SW480 (cell line): ENCODE data around the gene ALOX12B.
"Not testable (repeated sequence)": the region's sequence is repeated elsewhere in the genome, so short reads cannot be mapped to it uniquely, and the experiment has no call there.

Source experiments
- DNase-seq: peaks from one replicate; pipeline ENCODE4 v3.0.0-alpha.2; 2016; ENCODE audit warnings: low spot score

Gene ALOX12B

DNA sequence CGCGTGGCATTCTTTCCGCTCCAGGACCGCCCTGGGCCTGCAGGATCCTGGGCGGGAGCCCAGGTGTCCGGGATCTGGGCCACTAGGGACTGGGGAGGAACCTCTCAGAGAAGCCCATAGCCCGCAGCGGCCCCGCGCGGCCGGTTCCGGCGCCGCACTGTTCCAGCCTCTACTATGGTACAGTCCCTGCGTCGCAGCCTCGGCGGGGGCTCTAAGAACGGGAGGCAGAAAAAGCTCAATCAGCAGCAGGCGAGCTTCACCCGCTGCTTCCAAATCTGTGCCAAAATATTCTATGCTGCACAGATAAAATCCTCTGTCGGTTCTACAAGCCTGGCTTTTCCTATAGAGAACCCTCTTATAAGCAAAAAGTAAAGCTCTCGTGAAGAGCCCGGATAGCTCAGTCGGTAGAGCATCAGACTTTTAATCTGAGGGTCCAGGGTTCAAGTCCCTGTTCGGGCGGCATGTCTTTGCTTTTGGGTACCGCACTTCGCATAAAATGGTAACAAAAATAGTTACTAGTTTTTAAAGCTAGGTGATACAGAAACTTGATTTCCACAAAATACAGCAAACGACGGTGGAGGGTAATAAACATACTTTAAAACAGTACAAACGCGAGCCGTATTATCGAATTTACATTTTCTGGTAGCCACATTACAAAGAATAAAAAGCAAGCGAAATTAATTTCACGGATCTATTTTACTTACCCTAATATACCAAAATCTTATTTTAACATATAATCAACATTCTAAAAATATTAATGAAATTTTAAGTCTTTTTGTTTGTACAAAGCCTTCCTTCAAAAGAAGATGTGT, 31.5 kb upstream of the ALOX12B start:
- DNase-seq = peak; percentile 89

DNA sequence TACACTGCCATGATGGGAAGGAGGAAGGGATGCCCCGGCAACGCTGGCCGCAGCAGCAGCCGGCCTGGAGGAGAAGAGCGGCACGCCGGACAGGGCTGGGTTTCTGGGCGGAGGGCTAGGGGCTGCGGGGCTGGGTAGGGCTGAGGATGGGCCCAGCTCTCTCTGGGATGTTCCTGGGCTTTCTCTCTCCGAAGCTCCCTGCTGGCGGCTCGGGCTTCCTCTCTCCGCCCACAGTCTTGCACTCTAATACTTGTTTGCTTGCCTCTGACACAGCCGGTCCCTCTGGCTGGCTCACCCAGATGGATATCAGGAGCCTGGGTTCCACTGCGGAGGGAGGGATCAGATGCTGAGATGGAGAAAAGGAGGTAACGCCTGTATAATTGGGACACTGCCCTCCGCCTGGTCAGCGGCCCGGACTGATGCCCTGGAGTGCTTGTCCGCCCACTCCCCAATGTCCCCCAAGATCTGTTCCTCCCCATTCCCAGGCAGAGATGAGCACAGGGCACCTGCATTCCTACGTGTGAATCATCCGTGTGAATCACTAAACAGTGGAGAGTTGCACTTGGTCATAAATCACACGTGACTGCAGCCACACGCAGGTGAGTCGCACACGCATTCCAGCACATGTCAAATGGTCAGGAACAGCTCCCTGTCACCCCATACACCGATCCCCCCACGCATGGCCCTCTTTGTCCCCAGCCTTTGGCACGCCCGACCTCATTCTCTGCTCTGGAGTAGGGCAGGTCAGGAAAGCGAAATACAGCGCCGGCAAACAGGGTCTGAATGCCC, 30.7 kb upstream of the ALOX12B start, which contains the start of gene ALOXE3:
Gene ALOXE3, minus strand, starts transcription at position 535 of the 789 bp plus-strand sequence. Its CDS starts 524 bp downstream, at position 11.
- DNase-seq = peak; percentile 97

DNA sequence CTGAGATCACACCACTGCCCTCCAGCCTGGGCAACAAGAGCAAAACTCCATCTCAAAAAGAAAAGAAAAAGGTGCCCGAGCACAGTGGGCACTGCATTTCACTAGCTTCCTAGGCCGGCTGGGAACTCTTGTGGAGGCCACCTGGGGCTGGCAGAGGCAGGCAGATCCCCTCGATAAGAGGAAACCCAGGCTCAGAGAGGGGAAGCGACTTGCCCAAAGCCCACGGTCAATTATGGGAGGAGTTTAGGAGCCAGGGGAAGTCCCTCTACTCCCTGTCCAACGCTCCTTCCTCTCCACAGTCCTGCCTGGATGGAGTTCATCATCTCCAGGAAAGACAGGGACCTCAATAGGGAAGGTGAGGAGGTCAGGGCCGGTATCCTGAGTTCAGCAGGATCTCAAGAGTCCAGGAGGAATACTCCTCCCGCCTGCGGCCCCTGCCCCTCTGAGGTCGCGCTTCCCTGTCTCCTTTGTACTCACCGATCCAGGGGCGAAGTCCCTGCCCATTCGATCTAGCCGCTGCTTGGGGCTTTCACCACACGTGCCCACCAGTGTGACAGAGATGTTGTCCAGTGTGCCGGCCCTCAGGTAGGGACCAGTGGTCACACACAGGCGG, 30.0 kb upstream of the ALOX12B start:
- peak; percentile 30 for DNase-seq

DNA sequence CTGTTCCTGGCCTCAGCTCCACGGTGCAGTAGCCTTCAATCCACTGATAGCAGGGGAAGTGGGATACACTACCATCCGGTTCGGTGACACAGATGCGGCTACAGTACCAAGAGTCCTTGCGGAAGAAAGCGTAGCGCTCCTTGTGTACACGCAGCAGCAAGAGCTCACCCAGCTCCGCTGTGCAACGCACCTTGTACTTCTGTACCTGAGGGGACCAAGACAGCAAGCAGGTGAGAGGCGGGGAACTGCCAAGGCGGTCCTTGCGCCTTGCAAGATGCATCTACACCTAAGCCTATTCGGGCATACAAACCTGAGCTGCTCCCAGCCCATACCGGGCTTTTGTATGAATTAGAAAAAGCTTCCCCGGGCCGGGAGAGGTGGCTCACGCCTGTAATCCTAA, 29.3 kb upstream of the ALOX12B start:
- DNase-seq = no peak

DNA sequence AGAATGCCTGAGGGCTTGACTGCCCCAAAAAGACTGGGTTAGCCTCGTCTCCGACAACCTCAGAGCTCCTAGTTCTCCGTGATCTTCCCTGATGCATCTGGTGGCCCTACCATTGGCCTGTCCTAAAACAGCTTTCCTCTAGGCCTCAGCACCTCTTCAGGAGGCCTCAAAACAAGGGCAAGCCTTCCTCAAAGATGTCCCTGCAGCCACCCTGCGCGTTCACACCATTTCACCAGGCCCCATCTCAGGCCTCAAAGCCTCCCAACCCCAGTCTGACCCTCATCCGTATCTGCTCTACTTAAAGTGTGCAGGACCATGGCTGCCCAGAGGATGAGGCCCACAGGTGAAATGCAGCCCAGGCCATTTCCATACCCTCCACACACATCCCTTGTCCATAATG, 23.4 kb upstream of the ALOX12B start:
- DNase-seq = no peak

DNA sequence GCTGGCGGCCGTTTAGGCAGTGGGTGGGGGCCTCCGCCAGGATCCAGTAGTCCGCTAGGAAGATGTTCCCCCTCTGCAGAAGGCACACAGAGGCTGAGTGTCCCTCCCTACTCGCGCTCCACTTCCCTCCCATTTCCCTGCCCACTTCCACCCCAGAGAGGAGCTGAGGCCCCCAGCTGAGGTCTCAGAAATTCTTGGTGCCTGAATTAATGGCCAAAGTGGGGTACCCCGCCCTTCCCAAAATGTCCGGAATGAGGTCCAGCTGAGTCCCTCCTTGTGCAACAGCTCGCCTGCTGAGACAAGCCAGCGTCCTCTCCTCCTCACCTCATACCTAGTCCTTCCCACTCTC, 22.9 kb upstream of the ALOX12B start:
- DNase-seq = no peak

DNA sequence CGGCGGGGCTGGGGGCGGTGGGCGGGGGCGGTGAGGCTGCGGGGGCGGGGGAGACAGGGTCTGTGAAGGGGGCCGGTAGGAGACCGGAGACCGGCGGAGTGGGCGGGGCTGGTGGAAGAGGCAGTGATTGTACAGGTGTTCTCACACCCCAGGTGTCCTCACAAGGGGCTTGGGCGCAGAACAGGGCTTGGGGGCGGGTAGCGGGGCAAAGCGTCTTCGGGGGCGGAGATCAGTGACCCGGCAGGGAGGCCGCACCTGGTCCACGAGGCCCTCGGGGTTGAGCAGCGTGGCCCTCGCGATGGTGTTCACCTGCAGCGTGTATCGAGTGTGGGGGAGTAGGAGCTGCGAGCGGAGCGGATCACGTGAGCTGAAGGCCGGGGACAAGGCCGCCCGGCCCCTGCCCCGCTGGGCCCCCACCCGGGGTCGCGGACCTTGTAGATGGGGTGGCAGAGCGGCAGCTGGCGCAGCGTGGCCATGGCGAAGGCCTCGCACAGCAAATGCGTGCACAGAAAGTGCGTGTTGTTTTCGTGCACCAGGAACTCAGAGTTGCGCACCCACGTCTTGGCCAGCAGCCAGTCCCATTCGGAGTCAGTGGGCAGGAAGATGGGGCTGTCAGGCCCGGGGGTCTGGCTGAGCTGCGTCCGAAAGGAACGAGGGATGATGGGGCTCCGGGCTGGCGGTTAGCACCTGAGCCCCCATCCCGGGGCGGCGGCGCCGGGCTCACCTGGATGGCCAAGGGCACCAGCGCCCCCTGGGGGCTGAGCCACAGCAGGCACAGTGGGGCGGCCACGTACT, 22.3 kb upstream of the ALOX12B start:
- DNase-seq = peak; percentile 50

DNA sequence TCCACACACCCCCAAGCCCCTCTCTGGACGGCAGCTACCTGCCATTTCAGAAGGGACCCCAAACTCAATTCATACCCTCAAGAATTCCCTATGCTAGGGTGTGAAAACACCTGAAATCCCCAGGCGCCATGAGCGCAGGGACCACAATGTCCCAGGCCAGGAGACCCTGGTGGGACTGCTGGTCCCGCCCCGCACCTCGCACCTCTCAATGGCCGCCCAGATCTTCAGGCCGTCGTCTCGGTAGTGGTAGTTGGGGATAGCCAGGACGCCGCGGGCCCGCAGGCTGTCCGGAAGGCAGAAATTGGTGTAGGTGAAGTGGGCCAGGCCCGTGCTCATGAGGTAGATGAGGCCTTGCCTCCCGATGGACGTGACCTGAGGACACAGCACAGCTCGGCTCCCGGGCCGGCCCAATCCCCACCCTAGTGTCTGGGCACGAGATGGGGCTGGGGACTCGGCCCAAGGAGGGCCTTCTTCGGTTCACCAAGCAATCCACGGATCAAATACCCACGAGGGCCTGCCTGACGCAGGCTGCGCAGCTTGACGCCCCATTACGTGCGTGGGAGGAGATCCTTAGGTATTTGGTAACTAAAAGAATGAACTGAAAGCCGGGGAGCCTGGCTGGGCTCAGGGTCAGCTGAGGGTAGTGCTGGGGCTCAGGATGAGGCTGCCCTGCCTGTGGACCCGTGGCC, 21.6 kb upstream of the ALOX12B start:
- DNase-seq = no peak

DNA sequence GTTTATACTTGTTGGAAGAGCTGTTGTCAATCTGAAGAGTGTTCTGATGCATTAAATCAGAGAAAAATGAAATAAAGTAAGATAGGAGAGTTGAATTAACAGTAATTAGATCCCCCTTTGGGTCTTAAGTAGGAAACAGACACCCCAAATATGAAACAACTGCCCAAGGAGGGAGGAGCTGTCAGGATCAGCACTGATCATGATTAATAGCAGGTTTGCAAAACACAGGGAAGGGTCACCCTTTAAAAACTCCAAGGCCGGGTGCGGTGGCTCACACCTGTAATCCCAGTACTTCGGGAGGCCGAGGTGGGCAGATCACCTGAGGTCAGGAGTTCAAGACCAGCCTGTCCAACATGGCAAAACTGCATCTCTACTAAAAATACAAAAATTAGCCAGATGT, 19.5 kb upstream of the ALOX12B start:
- not testable (repeated sequence) for DNase-seq

DNA sequence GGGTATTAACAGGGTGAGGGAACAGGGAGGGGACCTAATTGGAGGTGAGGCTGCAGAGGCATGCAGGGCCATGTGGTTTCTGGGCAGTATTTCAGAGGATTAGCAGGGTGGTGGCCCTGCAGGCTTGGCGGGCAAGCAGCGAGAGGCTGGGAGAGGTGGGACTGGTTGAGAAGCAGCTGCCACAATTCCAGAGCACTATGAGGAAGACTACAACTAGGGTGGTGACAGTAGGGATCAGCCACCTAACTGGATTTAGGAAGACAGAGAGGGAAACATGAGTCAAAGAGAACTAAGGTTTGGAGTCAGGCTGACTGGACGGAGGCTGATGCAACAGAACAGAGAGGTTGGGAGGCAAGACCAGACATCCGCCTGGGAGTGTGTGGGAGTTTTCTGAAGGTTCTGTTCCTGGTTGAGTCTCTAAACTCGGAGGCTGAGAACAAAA, 18.5 kb upstream of the ALOX12B start:
- DNase-seq = peak; percentile 78

DNA sequence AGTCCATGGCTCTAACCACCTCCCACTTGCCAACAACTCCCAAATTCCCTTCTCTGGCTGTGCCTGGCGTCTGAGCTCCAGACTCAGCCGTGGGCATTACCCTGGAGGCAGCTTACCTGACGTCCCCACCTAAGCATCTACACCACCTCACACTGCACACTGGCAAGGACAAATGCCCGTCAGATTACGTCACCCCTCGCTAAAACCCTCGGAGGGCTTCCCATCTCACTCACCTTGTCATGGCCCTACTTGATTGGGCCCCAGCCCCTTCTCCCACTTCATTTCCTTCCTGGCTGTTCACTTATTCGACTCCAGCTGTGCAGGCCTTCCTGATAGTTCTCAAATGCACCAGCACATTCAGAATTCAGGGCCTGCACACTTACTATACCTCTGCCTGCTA, 17.4 kb upstream of the ALOX12B start:
- DNase-seq = no peak

DNA sequence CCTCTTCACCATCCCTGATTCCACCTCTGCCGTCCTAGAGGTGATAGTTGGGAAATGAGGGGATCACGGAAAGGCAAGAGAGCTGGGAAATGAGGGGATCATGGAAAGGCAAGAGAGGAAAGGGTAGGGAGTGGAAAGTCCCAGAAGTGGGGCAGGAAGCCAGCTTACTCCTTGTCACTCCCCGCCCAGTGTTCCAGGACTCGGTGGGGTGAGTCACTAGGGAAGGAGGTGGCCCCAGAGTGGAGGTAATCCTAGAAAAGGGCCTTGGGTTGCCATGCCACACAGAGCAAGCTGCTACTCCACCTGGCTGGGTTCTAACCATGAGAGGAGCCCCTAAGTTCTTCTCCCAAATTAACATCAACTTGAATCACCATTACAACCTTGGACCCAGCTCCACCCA, 16.0 kb upstream of the ALOX12B start:
- DNase-seq = no peak

DNA sequence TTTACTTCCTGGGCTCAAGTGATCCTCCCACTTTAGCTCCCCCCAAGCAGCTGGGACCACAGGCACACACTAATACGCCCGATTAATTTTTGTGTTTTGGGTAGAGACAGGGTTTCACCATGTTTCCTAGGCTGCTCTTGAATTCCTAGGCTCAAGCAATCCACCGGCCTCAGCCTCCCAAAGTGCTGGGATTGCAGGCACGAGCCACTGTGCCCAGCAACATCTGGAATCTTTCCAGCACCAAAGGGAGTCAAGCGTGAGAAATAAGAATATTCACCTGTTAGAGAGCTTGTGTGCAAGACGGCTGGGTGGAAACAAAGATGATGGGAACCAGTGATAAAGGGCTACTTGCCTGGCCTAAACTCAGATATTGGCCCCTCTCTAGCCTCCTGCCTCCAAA, 14.2 kb upstream of the ALOX12B start:
- DNase-seq = no peak

DNA sequence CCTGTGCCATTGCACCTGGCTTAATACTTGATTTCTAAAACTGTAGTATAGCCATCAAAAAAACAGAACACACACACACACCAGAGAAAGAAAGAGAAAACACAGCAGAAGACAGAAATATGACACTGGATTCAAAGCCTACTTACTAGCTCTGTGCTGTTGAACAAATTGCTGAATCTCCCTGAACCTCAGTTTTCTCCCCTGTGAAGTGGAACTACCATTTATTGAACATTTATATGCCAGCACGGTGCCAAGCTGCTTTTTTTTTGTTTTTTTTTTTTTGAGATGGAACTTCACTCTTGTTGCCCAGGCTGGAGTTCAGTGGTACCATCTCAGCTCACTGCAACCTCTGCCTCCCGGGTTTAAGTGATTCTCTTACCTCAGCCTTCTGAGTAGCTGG, 13.2 kb upstream of the ALOX12B start:
- DNase-seq = no peak

DNA sequence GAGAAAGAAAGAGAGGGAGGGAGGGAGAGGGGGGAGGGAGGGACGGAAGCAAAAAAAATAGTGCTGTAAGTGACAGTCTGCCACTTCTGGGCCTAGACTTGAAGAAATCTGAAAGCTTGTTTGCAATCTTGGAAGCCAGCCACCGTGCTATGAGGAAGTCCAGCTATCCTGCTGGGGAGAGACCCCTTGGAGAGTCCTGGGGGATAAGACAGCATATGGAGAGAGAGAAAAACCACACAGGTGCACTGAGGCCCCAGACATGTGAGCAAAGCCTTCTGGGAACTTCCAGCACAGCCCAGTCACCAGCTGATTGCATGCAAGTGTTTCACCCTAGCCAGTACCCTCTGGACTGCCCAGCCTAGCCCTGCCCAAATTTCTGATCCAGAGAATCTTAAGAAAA, 12.6 kb upstream of the ALOX12B start:
- DNase-seq = no peak

DNA sequence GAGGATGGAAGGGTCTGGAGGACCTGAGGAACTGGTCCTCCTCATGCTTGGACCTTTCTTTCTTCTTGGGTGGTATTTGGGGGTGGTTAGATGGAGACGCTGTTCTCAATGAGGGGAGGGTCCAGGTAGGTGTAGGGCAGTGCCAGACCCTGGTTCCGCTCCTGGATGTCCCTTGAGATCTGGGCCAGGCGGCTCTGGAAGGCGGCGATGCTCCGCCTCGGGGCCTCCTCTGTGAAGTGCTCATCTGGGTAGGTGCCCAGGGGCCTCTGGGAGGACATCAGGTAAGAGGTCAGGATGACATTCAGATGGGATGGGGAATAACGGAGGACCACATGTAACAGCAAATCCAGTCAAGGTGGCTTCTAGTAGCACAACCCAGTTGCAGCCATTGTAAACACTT, 9.0 kb upstream of the ALOX12B start:
- no peak for DNase-seq

DNA sequence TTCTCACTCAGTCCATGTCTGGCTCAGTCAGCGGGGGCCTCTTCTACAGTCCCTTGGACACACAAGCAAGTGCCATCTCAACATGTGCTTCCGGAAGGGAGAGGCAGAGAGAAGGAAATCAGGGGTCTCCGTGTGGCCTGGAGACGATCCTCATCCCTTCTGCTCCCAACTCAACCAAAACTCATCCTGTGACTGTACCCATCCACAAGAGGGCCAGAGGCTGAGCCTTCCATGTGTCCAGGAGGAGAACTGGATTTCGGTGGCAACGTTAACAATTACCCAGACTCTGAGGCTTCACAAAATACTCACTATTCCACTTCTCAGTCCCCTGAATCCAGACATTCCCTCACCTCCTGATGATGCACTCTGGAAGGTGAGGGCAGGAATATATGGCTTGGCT, 7.8 kb upstream of the ALOX12B start:
- no peak for DNase-seq

DNA sequence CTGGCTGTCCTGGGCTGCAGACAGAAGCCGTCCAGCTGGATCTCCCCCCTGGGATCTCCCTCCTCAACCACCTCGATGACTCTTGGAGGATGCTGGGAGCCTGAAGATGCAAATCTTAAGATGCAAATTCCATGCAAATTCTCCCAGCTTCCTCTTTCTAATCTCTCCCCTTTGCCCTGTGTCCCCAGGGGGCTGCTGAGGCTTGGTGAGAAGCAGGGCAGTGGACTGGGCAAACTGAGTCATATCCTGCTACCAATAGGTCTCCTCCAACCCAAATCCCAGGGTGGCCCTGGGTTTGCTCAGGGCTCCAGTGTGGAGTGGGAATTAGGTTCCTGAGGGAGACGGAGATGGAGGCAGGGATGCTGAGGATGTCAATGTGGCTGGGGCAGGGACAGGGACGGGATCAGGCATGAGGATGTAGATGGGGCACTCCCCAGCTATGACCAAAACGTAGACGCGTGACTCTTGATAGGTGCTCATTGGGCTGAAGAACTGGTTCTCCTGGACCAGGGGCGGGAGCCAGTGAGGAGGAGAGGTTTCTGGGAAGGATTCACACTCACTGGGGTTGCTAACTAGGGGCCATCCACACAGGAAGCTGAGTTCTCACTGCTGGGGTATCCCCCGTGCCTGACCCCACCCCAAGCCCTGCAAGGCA, 3.6 kb upstream of the ALOX12B start:
- DNase-seq = no peak

DNA sequence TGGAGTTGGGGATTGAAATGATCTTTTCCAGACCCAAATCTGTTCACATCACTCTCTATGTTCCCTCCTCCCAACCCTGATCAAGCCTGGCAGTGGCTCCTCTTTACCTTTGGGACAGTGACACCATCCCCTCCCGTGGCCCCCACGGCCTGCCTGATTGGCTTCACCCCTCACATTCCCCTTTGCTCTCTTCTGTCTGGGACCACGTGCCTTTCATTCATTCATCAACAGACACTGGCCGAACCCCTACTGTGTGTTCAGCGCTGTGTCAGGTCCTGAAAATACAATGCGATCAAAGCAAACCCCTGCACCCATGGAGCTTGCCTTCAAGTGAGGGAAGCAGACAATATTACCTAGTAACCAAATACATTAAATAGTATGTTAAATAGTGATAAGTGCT, 2.2 kb upstream of the ALOX12B start:
- DNase-seq = no peak

DNA sequence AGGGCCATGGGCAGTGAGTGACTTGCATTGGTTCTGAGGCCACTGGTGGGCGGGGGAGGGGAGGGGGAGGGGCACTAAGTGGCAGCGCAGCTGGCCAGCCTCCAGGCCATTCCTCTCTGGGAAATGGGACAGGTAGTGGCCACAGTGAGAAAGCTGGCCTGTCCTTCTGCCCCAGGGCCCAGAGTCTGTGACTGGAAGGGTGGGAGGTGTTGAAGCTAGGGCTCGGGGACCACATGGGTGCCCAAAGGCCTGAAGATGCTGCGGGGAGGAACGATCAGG, 375 bp upstream of the ALOX12B start:
- DNase-seq = no peak

DNA sequence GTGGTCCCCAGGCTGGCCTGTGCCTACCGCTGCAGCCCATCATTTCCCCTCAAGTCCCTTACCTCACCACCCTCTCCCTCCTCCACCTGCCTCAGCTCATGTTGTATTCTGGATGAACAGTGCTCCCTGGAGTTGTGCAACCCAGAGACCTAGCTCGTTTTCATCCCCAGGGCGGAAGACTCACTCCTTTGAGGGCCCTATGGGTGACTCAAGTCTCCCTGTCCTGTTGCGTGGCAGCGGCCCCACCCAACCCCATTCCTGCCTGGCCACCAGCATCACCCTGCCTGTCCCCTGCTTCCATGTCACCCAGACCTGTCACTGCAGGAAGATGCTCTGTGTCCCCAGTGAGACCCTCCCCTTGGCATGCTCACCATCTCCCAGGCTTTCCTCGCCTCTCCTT, 3.3 kb downstream of the ALOX12B start:
- DNase-seq = no peak
